Inflammatory macrophage treated with lipopolysaccharide for 1 hour (primary cell): ENCODE data around the gene CACTIN.
"Not testable (repeated sequence)": the region's sequence is repeated elsewhere in the genome, so short reads cannot be mapped to it uniquely, and the experiment has no call there.

Source experiments
- DNase-seq, 2 donors: peaks; one replicate each; pipeline ENCODE4 v3.0.0-alpha.2; 2020 to 2022

CACTIN gene

GRCh38 chr19:3585301-3586126 is 41.1 kb downstream of the CACTIN start, which contains the start of gene GIPC3:
TSS of gene GIPC3 (plus strand) at chr19:3585478. CDS start at chr19:3585598, 120 bp downstream.
- DNase-seq: no peak

DNA sequence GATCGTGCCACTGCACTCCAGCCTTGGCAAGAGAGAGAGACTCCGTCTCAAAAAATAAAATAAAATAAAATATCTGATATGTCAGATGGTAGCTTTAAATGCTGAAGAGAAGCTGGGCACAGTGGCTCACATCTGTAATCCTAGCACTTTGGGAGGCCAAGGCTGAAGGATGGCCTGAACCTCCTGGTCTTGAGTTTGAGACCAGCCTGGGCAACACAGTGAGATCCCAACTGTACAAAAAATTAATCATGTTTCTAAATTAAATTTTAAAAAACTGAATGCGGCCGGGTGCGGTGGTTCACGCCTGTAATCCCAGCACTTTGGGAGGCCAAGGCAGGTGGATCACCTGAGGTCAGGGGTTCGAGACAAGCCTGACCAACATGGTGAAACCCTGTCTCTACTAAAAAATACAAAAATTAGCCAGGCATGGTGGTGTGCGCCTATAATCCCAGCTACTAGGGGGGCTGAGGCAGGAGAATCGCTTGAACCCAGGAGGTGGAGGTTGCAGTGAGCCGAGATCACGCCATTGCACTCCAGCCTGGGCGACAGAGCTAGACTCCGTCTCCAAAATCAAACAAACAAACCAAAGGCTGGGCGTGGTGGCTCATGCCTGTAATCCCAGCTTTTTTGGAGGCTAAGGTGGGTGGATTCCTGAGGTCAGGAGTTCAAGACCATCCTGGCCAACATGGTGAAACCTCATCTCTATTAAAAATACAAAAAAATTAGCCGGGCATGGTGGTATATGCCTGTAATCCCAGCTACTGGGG is 42.4 kb downstream of the CACTIN start:
- not testable (repeated sequence) for DNase-seq

DNA sequence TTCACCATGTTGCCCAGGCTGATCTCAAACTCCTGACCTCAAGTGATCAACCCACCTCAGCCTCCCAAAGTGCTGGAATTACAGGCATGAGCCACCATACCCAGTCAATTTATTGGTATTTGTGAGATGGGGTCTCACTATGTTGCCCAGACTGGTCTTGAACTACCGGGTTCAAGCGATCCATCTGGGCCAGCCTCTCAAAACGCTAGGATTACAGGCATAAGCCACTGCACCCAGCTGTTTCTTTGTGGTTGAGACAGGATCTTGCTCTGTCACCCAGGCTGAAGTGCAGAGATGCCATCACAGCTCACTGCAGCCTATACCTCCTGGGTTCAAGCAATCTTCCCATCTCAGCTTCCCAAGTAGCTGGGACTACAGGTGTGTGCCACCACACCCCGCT is 44.8 kb downstream of the CACTIN start:
- not testable (repeated sequence) for DNase-seq

DNA sequence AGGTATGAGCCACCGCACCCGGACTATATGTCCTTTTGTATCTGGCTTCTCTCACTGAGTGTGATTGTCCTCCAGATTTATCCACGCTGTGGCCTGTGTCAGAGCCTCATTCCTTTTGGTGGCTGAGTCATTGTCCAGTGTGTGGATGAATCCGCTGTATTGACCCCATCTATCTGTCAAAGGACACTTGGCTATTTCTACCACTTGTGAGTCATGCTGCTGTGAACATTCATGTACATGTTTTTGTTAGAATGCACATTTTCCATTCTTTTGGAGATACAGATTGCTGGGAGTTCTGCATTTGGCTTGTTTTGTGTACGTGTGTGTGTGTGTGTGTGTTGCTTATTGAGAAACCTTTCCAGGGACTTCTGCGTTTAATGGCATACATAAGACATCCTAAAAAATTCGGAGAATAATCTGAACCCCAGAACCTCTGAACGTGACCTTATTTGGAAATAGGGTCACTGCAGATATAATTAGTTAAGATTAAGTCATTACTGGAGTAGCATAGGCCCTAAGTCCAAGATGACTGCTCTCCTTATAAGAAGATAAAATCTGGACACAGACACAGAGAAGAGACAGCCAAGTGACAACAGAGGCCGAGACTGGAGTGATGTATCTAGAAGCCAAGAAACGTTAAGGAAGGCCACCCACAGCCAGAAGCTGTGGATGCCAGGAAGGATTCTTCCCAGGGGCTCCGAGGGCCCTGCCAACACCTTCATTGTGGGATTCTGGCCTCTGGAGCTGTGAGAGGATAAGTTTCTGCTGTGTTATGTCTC is 46.2 kb downstream of the CACTIN start:
- peak; percentile 46 to 86 for DNase-seq

DNA sequence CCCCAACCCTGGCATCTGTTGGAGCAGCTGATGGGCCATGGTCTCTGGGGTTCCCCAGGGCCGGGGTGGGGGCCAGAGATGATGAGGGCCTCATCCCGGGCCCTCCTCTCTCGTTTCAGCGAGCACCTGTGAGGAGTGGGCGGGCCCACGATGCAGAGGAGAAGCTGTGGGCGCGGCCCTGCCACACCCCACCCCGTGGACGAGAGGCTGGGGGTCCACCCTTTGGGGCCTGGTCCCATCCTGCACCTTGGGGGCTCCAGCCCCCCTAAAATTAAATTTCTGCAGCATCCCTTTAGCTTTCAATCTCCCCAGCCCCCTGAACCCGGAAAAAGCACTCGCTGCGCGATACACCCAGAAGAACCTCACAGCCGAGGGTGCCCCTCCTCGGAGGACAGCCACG is 48.2 kb downstream of the CACTIN start:
- no peak for DNase-seq

- no peak for DNase-seq
Measured at GRCh38 chr19:3577723-3578344, 48.8 kb downstream of the CACTIN start.

- no peak for DNase-seq
Measured at GRCh38 chr19:3576696-3577443, 49.7 kb downstream of the CACTIN start.

DNA sequence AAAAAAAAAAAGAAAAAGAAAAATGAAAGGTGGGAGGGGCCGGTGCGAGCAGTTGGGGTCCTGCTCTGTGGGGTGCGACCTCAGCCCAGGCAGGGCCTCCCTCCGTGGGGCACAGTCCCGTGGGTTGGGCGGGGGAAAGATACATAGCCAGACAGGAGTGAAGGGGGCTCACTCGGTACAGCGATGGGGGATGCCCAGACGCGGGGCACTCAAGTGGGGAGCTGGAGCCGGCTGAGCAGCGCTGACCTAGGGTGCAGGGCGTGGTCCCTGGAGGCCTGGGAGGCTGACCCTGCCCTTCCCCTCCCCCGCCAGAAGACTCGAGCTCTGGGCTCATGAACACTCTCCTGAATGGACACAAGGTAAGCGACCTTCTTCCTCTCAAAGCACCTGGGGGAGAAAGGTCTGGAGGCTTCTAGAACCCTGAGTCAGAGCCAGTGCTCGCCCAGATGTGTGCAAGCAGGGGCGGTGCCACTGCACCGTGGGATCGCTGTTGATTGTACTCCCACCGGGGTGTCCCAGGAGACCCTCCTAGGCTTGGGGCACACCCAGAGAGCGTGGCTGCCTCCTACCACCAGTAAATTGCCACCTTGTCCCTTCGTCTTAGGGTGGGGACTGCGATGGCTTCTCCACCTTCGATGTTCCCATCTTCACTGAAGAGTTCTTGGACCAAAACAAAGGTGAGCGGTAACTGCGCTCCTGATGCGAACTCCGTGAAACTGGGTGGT is 50.5 kb downstream of the CACTIN start:
- DNase-seq: no peak

GRCh38 chr19:3575260-3575741 is 51.3 kb downstream of the CACTIN start:
- DNase-seq: no peak

- DNase-seq: peak; percentile 99 to 100
Measured at GRCh38 chr19:3573858-3574637, 52.5 kb downstream of the CACTIN start.

GRCh38 chr19:3573162-3573857 is 53.3 kb downstream of the CACTIN start:
- DNase-seq: no peak

GRCh38 chr19:3572855-3573161 is 53.8 kb downstream of the CACTIN start, which contains the start of gene HMG20B:
TSS of gene HMG20B (plus strand) at chr19:3572944. CDS start at chr19:3573310, 366 bp downstream.
- DNase-seq: no peak

- peak; percentile 99 to 100 for DNase-seq
Measured at GRCh38 chr19:3572132-3572854, 54.3 kb downstream of the CACTIN start.

- DNase-seq: peak; percentile 72 to 92
Measured at GRCh38 chr19:3570606-3571011, 56.0 kb downstream of the CACTIN start.

DNA sequence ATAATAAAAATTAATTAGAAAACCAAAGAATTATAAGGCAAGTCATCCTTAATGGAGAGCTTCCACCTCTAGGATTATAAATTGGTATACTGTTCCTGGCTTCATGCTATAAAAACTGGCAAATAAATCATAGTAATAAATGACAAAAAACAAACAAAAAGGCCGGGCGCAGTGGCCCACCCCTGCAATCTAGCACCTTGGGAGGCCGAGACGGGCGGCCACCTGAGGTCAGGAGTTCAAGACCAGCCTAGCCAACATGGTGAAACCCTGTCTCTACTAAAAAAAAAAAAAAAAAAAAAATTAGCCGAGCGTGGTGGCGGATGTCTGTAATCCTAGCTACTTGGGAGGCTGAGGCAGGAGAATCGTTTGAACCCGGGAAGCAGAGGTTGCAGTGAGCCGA is 56.5 kb downstream of the CACTIN start:
- DNase-seq: not testable (repeated sequence)

- DNase-seq: no peak
Measured at GRCh38 chr19:3565139-3565538, 61.5 kb downstream of the CACTIN start.

DNA sequence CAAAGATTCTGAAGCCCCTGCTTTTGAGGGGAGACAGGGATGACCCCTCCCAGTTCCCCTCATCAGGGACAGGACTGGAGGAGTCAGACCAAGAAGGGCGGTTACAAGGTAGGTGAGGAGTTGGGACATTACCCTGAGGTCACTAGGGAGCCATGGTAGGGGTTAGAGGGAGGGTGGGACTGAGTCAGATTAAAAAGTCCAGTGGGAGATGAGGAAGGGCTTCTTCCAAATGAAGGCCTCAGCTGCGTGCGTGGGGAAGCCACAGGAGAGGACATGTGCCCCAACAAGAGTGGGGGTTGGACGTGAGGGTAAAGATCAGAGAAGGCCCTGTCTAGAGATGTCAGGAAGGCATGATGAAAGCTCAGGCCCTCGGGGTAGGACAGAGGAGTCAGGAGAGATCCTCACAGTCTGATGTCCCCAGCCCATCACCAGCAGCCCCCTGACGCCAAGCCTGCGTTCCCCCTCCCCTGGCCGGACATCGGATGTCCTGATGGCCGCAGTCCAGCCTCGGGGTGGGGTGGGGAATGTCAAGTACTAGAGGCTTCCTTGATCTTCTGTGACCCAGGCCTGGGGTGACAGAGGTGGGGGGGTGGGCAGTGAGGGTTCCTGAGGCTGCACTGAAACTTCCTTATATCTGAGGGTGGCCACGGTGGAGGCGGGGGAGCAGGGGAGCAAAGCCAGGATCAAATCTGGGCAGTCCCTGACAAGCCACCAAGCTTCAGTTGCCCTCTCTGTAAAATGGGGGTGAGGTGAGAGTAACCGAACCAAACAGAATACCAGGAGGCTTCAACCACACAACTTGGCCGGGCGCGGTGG is 62.7 kb downstream of the CACTIN start:
- peak; percentile 44 to 83 for DNase-seq
